Measurements from ENCODE around the gene FHIT.

Gene FHIT

DNA sequence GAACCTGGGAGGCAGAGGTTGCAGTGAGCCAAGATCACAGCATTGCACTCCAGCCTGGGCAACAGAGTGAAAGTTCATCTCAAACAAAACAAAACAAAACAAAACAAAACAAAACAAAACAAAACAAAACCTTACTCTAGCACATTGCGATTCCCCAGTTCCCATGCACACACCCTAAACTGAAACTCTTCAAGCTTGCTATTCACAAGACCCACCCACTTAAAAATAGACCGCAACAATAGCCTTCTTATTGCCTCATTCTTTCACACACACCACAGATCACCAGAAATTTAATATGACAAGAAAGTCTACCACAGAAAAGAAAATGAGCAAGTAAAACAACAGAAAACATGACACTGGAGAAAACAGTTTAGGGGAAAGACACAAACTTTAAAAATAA is 598.4 kb downstream of the FHIT start:
- DNase-seq (ENCODE audit: low read depth), result no peak
- no peak overlapping the region for H3K4me3 ChIP-seq (ENCODE audit: low read depth, low read length)
- in situ Hi-C loops (cut with HindIII; ENCODE audit: low sequenced_read_pairs), result no loop called here
- TF ChIP-seq CTCF (IDR thresholded peaks at IDR 0.05; ENCODE audit: low read depth, low read length, missing control alignments), result no peak

- no peak overlapping the region for H3K4me3 ChIP-seq (ENCODE audit: low read depth, low read length)
- TF ChIP-seq CTCF (IDR thresholded peaks at IDR 0.05; ENCODE audit: low read depth, low read length, missing control alignments), result no peak
- DNase-seq (ENCODE audit: low read depth), result no peak
- in situ Hi-C loops (cut with HindIII; ENCODE audit: low sequenced_read_pairs), result no loop called here
Observed at GRCh38 chr3:60651799-60652198, 599.5 kb downstream of the FHIT start.

DNA sequence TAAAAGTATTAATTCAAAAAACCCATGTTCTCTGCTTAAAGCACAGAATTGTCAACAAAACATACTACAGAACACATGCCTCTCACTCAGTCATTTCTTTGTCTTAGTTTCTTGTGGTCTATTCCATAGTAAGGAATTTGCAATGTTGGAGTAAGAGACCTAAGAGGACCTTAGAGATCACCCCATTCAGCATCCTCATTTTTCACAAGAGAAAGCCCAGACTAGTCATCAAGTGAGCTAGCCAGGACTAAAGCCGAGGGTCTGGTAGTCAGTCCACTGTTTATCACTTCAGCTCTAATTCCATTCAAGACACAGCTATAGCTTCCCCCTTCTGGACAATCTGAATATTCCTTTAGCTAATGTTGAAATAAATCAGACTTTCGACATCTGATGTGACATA is 601.1 kb downstream of the FHIT start:
- H3K4me3 ChIP-seq (ENCODE audit: low read depth, low read length), result no peak overlapping the region
- in situ Hi-C loops (cut with HindIII; ENCODE audit: low sequenced_read_pairs), result no loop called here
- TF ChIP-seq CTCF (IDR thresholded peaks at IDR 0.05; ENCODE audit: low read depth, low read length, missing control alignments), result no peak
- no peak for DNase-seq (ENCODE audit: low read depth)

- H3K4me3 ChIP-seq (ENCODE audit: low read depth, low read length), result no peak overlapping the region
- TF ChIP-seq CTCF (IDR thresholded peaks at IDR 0.05; ENCODE audit: low read depth, low read length, missing control alignments), result no peak
- in situ Hi-C loops (cut with HindIII; ENCODE audit: low sequenced_read_pairs), result no loop called here
- no peak for DNase-seq (ENCODE audit: low read depth)
Observed at GRCh38 chr3:60645801-60646200, 605.5 kb downstream of the FHIT start.

DNA sequence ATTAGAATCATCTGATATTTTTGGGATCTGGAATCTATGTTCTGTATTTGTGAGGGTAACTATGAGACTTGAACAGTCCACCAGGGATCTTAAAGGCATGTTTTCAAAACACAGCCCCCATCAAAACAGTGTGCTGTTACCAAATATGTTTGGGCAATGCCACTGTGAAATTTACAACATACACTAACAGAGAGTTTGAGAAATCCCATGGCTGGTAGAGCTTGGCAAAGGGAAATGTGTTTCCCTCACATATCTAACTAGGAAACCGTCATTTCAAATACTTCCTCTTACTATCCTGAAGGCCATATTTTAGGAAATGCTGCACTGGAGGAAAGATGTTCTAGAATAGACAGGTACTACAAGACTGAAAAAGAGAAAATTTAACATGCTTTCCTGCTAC is 607.4 kb downstream of the FHIT start:
- in situ Hi-C loops (cut with HindIII; ENCODE audit: low sequenced_read_pairs), result no loop called here
- no peak for DNase-seq (ENCODE audit: low read depth)
- no peak overlapping the region for H3K4me3 ChIP-seq (ENCODE audit: low read depth, low read length)
- TF ChIP-seq CTCF (IDR thresholded peaks at IDR 0.05; ENCODE audit: low read depth, low read length, missing control alignments), result no peak

GRCh38 chr3:60641354-60641753 is 609.9 kb downstream of the FHIT start:
- no peak for TF ChIP-seq CTCF (IDR thresholded peaks at IDR 0.05; ENCODE audit: low read depth, low read length, missing control alignments)
- DNase-seq (ENCODE audit: low read depth), result no peak
- H3K4me3 ChIP-seq (ENCODE audit: low read depth, low read length), result no peak overlapping the region
- in situ Hi-C loops (cut with HindIII; ENCODE audit: low sequenced_read_pairs), result no loop called here

GRCh38 chr3:60636846-60637245 is 614.4 kb downstream of the FHIT start:
- DNase-seq (ENCODE audit: low read depth), result peak; percentile 11
- H3K4me3 ChIP-seq (ENCODE audit: low read depth, low read length), result no peak overlapping the region
- TF ChIP-seq CTCF (IDR thresholded peaks at IDR 0.05; ENCODE audit: low read depth, low read length, missing control alignments), result no peak
- in situ Hi-C loops (cut with HindIII; ENCODE audit: low sequenced_read_pairs), result no loop called here

Data from astrocyte of the cerebellum (primary cell).